ENCODE data around the gene TWSG1.
"Not testable (repeated sequence)": the region's sequence is repeated elsewhere in the genome, so short reads cannot be mapped to it uniquely, and the experiment has no call there.

Gene TWSG1

DNA sequence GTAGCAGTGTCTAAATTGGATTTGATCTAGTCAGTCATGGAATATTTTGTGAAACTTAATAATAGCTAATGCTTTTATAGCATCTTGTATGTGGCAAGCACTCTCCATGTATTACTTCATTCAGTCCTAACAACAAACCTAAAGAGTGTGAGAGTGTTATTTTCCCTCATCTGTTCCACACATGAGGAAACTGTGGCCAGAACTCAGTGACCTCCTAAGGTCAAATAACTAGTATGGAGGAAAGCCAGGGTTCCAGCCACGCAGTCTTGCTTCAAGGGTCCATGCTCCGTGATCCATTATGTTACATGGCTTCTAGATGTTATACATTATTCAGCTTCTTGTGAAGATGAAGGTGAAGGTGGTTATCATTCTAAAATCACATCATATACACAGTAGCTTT lies 45.5 kb downstream of the TWSG1 start:
- in situ Hi-C loops (cut with HindIII; ENCODE audit: low pct_unique_long_range_greater_than_20kb, low sequenced_read_pairs) = no loop called here
- DNase-seq (ENCODE audit: low read depth in 1 of 2, low spot score in 1 of 2) = no peak
- TF ChIP-seq JUND (IDR thresholded peaks at IDR 0.05; ENCODE audit: low read depth) = no peak

DNA sequence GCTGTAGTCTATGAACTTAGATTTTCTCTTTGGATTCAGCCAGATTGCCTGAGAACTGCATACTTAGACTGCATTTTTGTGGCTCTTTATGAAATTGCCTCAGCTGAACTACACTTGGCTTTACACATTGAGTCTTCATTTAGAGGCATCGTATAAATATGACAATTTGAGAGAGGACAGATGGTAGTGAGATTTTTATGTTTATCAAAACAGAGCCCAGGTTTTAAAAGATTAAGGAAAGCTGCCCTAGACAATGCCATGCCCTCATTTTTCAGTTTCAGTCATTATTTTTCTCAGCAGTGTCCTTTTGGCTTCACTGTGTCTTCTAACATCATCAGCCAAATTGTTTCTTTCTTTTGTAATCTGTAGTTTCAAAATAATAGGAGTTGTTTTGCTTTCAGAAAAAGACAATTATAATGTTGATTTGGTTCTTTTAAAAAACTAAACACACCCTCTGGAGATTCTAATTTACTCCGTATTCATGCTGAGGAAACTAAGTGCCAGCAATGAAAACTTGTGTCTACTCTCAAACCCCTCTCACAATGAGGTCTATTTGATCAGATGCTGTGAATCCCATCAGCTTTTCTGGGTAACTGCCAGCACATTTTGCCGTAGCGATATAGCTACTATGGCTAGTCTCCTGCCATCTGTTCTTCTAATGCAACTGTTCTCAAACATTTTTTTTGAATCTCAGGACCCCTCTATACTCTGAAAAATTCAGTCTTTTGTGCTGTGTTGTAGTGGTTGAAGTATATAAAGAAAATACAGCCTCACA lies 46.2 kb downstream of the TWSG1 start:
- no peak for DNase-seq (ENCODE audit: low read depth in 1 of 2, low spot score in 1 of 2)
- no peak for TF ChIP-seq JUND (IDR thresholded peaks at IDR 0.05; ENCODE audit: low read depth)
- in situ Hi-C loops (cut with HindIII; ENCODE audit: low pct_unique_long_range_greater_than_20kb, low sequenced_read_pairs) = no loop called here

DNA sequence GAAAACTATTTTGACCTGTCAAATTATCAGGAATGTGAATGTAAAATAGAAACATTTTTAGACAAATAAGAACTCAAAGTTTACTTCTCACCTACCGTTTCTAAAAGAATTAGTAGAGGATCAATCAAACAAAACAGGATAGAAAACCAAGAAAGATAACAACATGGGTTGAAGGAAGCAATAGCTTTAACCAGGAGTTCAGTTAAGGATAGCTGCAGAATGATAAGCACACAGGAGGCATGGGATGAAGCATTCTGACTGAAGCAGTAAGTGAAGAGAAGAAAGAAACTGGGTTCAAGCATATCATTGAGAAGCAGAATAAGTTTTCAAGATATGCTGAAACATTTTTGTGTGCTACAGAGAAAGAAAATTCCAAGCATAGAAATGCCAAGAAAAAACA lies 52.3 kb downstream of the TWSG1 start:
- in situ Hi-C loops (cut with HindIII; ENCODE audit: low pct_unique_long_range_greater_than_20kb, low sequenced_read_pairs) = no loop called here
- TF ChIP-seq JUND (IDR thresholded peaks at IDR 0.05; ENCODE audit: low read depth) = no peak
- no peak for DNase-seq (ENCODE audit: low read depth in 1 of 2, low spot score in 1 of 2)

DNA sequence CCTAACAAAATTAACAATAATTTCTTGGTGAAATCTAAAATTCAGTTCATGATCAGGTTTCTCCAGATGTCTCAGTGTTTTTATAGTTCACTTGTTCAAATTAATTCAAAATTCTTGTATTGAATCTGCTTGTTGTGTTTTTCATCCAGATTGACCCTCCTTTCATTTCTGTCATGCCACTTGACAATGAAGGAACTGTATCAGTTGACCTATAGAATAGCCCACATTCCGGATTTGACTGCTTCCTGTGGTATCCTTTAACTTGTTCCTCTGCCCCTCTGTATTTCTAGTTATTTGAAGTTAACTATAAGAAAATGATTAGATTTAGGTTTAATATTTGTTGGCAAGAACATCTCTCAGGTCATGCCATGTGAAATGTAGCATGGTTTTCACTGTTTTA lies 53.3 kb downstream of the TWSG1 start:
- DNase-seq (ENCODE audit: low read depth in 1 of 2, low spot score in 1 of 2) = no peak
- TF ChIP-seq JUND (IDR thresholded peaks at IDR 0.05; ENCODE audit: low read depth) = no peak
- in situ Hi-C loops (cut with HindIII; ENCODE audit: low pct_unique_long_range_greater_than_20kb, low sequenced_read_pairs) = no loop called here

DNA sequence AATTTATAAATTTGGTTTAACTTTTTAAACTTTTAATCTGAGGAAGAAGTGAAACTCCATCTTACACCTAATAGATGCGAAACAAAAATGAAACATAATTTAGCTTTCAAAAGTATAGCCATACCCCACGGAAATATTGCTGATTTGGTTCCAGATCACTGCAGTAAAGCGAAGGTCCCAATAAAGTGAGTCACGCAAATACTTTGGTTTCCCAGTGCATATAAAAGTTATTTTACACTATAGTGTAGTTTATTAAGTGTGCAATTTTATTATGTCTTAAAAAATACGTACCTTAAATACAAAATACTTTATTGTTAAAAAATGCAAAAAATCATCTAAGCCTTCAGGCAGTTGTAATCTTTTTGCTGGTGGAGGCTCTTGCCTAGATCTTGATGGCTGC lies 55.1 kb downstream of the TWSG1 start:
- no peak for TF ChIP-seq JUND (IDR thresholded peaks at IDR 0.05; ENCODE audit: low read depth)
- in situ Hi-C loops (cut with HindIII; ENCODE audit: low pct_unique_long_range_greater_than_20kb, low sequenced_read_pairs) = no loop called here
- no peak for DNase-seq (ENCODE audit: low read depth in 1 of 2, low spot score in 1 of 2)

DNA sequence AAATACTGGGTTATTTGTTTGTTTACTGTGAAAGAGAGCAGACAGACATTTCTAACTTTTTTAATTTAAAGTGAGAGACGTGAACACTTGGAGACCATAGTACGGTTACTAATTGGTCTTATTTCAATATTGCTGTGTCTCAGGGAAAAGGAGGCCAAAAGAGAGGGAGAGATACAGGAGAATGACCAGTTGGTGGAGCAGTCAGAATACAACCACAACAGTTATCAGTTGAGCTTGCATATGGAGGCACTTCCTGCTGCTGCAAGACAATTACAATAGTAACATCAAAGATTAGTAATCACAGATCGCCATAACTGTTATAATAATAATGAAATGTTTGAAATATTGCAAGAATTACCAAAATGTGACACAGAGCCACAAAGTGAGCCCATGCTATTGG lies 58.2 kb downstream of the TWSG1 start:
- no peak for DNase-seq (ENCODE audit: low read depth in 1 of 2, low spot score in 1 of 2)
- TF ChIP-seq JUND (IDR thresholded peaks at IDR 0.05; ENCODE audit: low read depth) = no peak
- in situ Hi-C loops (cut with HindIII; ENCODE audit: low pct_unique_long_range_greater_than_20kb, low sequenced_read_pairs) = no loop called here

DNA sequence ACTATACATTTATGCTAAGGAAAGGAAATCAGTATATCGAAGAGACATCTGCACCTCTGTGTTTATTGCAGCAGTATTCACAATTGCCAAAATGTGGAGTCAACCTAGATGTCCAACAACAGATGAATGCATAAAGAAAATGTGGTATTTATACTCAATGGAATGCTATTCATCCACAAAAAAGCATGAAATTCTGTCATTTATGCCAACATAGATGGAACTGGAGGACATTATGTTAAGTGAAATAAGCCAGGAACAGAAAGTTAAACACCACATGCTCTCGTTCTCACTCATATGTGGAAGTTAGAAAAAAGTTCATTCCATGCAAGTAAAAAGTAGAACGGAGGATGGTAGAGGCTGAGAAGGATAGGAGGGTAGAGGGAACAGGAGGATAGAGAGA lies 59.5 kb downstream of the TWSG1 start:
- in situ Hi-C loops (cut with HindIII; ENCODE audit: low pct_unique_long_range_greater_than_20kb, low sequenced_read_pairs) = no loop called here
- DNase-seq (ENCODE audit: low read depth in 1 of 2, low spot score in 1 of 2) = no peak
- no peak for TF ChIP-seq JUND (IDR thresholded peaks at IDR 0.05; ENCODE audit: low read depth)

DNA sequence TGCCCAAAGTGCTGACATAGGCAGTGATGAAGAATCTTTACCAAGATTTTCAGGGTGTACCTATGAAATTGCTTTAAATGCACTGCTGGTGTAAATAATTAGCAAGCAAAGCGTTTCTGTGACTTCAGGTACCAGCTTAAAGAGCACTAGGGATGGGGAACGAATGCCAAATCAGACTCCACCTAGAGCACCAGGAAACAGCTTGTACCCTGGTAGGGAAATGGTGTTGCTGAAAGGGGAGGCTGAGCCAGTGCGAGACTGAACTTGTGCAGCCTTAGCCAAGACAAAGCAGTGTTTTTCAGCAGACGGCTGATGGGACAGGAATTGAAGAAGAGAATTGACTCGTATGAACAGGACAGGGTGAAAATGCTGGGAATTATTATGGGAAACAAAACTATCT lies 65.6 kb downstream of the TWSG1 start:
- no peak for TF ChIP-seq JUND (IDR thresholded peaks at IDR 0.05; ENCODE audit: low read depth)
- in situ Hi-C loops (cut with HindIII; ENCODE audit: low pct_unique_long_range_greater_than_20kb, low sequenced_read_pairs) = no loop called here
- no peak for DNase-seq (ENCODE audit: low read depth in 1 of 2, low spot score in 1 of 2)

DNA sequence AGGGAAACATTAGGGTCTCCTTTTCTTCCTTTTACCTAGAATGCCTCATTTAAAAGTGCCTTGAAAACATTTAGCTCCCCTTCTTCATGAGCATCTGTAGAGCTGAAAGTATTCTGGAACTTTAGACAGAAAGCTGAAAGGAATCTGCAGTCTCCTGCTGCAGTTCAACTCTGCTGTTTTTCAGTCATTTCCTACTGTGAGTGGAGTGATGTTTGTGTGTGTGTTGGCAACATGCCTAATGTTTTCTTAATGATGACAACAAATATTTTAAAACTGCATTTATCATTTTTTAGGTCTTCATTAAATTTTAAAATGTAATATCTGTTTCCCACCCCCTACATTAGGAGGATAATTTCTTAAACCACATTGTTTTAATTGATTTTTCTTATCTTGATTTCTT lies 66.6 kb downstream of the TWSG1 start:
- in situ Hi-C loops (cut with HindIII; ENCODE audit: low pct_unique_long_range_greater_than_20kb, low sequenced_read_pairs) = no loop called here
- DNase-seq (ENCODE audit: low read depth in 1 of 2, low spot score in 1 of 2) = no peak
- no peak for TF ChIP-seq JUND (IDR thresholded peaks at IDR 0.05; ENCODE audit: low read depth)

DNA sequence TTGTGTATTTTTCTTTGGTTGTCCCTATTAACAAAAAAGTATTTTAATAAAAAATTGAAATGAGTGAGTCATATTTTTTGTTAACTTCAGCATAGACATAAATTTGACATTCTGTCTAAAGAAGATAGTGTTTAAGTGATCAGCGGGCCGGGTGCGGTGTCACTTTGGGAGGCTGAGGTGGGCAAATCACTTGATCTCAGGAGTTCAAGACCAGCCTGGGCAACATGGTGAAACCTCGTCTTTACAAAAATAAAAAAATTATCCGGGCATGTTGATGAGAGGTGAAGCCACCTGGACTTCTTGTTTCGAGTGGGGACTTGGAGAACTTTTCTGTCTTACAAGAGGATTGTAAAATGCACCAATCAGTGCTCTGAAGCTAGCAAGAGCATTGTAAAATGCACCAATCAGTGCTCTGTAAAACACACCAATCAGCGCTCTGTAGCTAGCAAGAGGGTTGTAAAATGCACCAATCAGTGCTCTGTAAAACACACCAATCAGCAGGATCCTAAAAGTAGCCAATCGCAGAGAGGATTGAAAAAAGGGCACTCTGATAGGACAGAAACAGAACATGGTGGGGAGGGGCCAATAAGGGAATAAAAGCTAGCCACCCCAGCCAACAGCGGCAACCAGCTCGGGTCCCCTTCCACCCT lies 67.9 kb downstream of the TWSG1 start:
- DNase-seq (ENCODE audit: low read depth in 1 of 2, low spot score in 1 of 2); in situ Hi-C loops (cut with HindIII; ENCODE audit: low pct_unique_long_range_greater_than_20kb, low sequenced_read_pairs): not testable (repeated sequence)

DNA sequence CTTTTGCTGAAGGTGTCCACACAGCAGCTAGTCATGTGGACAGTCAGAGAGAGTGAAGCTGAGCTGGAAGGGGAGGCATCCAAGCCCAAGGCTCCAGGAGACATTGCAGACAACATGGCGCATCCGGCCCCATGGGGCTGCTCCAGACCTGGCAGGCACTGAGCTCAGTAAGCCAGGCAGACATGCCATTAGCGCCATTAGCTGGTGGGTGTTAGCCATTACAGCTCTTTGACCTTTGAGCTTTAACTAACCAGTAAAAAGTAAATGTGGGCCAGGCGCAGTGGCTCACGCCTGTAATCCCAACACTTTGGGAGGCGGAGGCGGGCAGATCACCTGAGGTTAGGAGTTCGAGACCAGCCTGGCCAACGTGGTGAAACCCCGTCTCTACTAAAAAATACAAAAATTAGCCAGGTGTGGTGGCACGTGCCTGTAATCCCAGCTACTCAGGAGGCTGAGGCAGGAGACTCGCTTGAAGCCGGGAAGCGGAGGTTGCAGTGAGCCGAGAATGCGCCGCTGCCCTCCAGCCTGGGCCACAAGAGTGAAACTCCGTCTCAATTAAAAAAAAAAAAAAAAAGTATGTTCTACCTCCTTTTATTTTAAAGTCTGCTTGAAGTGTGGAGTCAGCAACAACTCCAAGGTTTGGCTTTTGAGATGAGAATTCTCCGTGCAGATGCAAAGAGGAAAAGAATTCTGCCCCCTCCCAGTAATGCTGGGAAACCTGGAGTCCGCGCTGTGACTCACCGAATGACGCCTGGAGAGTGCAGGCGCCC lies 69.4 kb downstream of the TWSG1 start:
- no peak for DNase-seq (ENCODE audit: low read depth in 1 of 2, low spot score in 1 of 2)
- in situ Hi-C loops (cut with HindIII; ENCODE audit: low pct_unique_long_range_greater_than_20kb, low sequenced_read_pairs) = no loop called here
- TF ChIP-seq JUND (IDR thresholded peaks at IDR 0.05; ENCODE audit: low read depth) = no peak

DNA sequence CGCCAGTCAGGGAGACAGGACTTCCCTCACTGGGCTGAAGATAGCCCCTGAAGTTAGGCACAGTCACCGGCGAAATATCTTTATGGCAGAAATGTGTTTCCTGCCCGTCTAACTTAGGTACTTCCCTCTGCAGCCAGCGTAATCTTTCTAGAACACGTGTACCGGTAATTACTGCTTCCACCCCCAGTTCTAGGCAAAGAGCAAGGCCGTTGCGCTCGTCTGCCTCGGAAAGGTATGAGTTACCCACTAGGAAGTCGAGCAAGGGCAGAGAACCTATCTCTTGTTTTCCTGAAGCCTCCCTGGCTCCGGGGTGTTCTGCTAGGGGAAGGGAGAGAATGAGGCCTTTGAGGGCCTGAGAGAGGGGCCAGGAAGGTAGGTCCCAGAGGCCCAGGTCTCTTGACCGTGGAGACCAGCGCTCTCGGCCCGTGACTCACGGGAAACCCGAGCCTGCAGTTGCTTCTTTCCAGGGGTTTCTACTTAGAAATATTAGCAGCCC lies 70.0 kb downstream of the TWSG1 start:
- in situ Hi-C loops (cut with HindIII; ENCODE audit: low pct_unique_long_range_greater_than_20kb, low sequenced_read_pairs) = no loop called here
- TF ChIP-seq JUND (IDR thresholded peaks at IDR 0.05; ENCODE audit: low read depth) = no peak
- DNase-seq (ENCODE audit: low read depth in 1 of 2, low spot score in 1 of 2) = no peak

DNA sequence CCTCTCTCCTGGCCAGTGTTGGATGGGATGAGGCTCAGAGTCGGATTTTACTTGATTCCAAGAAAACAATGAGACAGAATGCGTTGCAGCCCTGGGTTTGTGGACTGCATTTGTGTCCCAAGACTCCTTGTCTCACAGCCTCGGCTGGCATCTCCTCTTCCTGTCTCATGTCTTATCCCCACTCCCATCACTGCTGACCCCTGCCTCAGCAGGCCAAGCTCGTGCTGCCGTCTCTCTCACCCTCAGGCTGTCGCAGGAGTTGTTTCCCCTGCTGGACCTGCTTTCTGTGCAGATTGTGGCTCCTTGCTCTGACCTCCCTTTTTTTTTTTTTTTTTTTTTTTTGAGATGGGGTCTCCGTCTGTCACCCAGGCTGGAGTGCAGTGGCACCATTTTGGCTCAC lies 70.6 kb downstream of the TWSG1 start:
- no peak for DNase-seq (ENCODE audit: low read depth in 1 of 2, low spot score in 1 of 2)
- in situ Hi-C loops (cut with HindIII; ENCODE audit: low pct_unique_long_range_greater_than_20kb, low sequenced_read_pairs) = no loop called here
- no peak for TF ChIP-seq JUND (IDR thresholded peaks at IDR 0.05; ENCODE audit: low read depth)

All from T47D (cell line).